ENCODE data around the gene SOWAHD. TPM values are rescaled to one million over a fixed set of nuclear protein-coding genes. Genes with fewer than 3 reads are reported as not detected.
A peak's percentile ranks its signal among the peaks of the same experiment; 100 is the strongest.

The SOWAHD gene
- total RNA-seq, 2 experiments from 2014 or later = 0.23 TPM; not detected in 1

DNA sequence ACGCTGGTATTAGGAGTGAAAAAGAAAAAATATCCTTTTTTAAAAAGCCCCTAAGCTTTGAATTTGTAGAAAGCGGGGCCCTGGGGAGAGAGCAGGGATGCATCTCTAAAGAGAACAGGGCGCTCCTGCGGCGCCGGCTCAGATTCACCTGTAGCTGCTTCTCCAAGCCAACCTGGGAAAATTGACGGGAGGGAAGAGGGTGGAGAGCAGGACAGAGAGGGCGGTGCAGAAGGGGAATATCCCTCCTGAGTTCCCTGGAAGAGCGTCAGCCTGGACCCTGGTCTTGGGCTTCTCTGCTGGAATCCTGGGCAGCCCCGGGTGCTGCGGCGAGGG lies 776 bp upstream of the SOWAHD start:
- no peak for DNase-seq
- no peaks in the 10 kb centered on the region for H3K9me3 Mint-ChIP-seq
- intact Hi-C loops (cut with micrococcal nuclease) = loop anchor here (10.0 kb wide), 2 partner anchors 63 to 153 kb away; partner anchors contain the start of genes NKRF and SEPTIN6
- H3K36me3 Mint-ChIP-seq (ENCODE audit: low read depth) = no peaks in the 10 kb centered on the region
- TF ChIP-seq, protein P1, sequence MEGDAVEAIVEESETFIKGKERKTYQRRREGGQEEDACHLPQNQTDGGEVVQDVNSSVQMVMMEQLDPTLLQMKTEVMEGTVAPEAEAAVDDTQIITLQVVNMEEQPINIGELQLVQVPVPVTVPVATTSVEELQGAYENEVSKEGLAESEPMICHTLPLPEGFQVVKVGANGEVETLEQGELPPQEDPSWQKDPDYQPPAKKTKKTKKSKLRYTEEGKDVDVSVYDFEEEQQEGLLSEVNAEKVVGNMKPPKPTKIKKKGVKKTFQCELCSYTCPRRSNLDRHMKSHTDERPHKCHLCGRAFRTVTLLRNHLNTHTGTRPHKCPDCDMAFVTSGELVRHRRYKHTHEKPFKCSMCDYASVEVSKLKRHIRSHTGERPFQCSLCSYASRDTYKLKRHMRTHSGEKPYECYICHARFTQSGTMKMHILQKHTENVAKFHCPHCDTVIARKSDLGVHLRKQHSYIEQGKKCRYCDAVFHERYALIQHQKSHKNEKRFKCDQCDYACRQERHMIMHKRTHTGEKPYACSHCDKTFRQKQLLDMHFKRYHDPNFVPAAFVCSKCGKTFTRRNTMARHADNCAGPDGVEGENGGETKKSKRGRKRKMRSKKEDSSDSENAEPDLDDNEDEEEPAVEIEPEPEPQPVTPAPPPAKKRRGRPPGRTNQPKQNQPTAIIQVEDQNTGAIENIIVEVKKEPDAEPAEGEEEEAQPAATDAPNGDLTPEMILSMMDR (IDR thresholded peaks at IDR 0.05) = no peak
- H3K4me1 Mint-ChIP-seq (ENCODE audit: low read depth) = peaks cover 46% of the 10 kb centered on the region
- ATAC-seq = no peak
- ChIA-PET CTCF (interaction anchor here (0.6 to 2.7 kb wide), 6 partner anchors 8 to 113 kb away, joined by 3 to 7 read pairs (median 3); no protein-coding TSS in a partner anchor), POLR2A (interaction anchor here (1.6 to 5.0 kb wide), 5 partner anchors 30 to 113 kb away, joined by 7 to 23 read pairs (median 14); partner anchors contain the start of genes NDUFA1, RNF113A, RPL39 and SEPTIN6)
- H3K27me3 Mint-ChIP-seq = no peaks in the 10 kb centered on the region
- peak overlapping the region; percentile 94 for H3K27ac Mint-ChIP-seq
- peak overlapping the region; percentile 65 for H3K4me3 Mint-ChIP-seq

DNA sequence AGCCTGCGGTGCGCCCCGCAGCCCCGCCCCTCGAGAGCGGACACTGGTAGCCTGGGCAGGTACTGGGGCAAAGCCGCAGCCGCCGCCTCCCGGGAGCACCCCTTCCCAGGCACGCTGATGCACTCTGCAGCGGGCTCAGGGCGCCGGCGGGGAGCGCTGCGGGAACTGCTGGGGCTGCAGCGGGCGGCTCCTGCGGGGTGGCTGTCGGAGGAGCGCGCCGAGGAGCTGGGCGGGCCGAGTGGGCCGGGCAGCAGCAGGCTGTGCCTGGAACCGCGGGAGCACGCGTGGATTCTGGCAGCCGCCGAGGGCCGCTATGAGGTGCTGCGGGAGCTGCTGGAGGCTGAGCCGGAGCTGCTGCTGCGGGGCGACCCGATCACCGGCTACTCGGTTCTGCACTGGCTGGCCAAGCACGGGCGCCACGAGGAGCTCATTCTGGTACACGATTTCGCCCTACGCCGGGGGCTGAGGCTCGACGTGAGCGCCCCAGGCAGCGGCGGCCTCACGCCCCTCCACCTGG lies 401 bp downstream of the SOWAHD start:
- H3K4me1 Mint-ChIP-seq (ENCODE audit: low read depth) = peaks cover 45% of the 10 kb centered on the region
- CTCF ChIA-PET = interaction anchor here (0.6 to 2.7 kb wide), 5 partner anchors 16 to 82 kb away, joined by 3 to 7 read pairs (median 3); partner anchors contain the start of gene RPL39
- TF ChIP-seq, protein P1 (IDR thresholded peaks at IDR 0.05) = no peak
- H3K27ac Mint-ChIP-seq = no peak overlapping the region
- H3K27me3 Mint-ChIP-seq = no peaks in the 10 kb centered on the region
- ATAC-seq (peak; percentile 12), DNase-seq (peak; percentile 31)
- H3K9me3 Mint-ChIP-seq = no peaks in the 10 kb centered on the region
- POLR2A ChIA-PET = interaction anchor here (0.6 to 2.7 kb wide), 7 partner anchors 17 to 112 kb away, joined by 3 to 18 read pairs (median 3); partner anchors contain the start of genes NDUFA1, RNF113A and RPL39
- intact Hi-C loops (cut with micrococcal nuclease) = loop anchor here (10.0 kb wide), 2 partner anchors 64 to 154 kb away; partner anchors contain the start of genes NKRF and SEPTIN6
- no peaks in the 10 kb centered on the region for H3K36me3 Mint-ChIP-seq (ENCODE audit: low read depth)
- peak overlapping the region; percentile 45 for H3K4me3 Mint-ChIP-seq

DNA sequence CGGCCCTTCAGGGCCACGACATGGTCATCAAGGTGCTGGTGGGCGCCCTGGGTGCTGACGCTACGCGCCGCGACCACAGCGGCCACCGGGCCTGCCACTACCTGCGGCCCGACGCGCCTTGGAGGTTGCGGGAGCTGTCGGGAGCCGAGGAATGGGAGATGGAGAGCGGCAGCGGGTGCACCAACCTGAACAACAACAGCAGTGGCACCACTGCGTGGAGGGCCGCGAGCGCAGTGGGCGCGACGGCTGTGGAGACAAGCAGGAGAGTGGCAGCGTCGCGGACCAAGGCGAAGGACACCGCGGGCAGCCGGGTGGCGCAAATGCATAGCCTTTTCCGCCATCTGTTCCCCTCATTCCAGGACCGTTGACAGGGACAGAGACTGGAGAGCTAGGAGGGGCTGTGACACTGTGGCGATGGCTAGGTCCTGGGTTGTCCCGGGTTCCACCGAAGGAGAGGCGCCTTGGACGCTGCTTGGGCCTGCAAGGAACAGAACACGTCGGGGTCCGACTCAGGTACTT lies 919 bp downstream of the SOWAHD start:
- H3K36me3 Mint-ChIP-seq (ENCODE audit: low read depth) = no peaks in the 10 kb centered on the region
- intact Hi-C loops (cut with micrococcal nuclease) = loop anchor here (10.0 kb wide), 2 partner anchors 65 to 155 kb away; partner anchors contain the start of genes NKRF and SEPTIN6
- H3K27ac Mint-ChIP-seq = no peak overlapping the region
- peaks cover 40% of the 10 kb centered on the region for H3K4me1 Mint-ChIP-seq (ENCODE audit: low read depth)
- ATAC-seq (no peak), DNase-seq (no peak)
- peak overlapping the region; percentile 35 for H3K4me3 Mint-ChIP-seq
- TF ChIP-seq, protein P1 (IDR thresholded peaks at IDR 0.05) = no peak
- no peaks in the 10 kb centered on the region for H3K9me3 Mint-ChIP-seq
- ChIA-PET CTCF (interaction anchor here (0.7 to 2.7 kb wide), 4 partner anchors 16 to 32 kb away, joined by 3 to 7 read pairs (median 3); partner anchors contain the start of gene RPL39), POLR2A (interaction anchor here (0.6 to 1.6 kb wide), 4 partner anchors 16 to 226 kb away, joined by 3 read pairs; no protein-coding TSS in a partner anchor)
- H3K27me3 Mint-ChIP-seq = no peaks in the 10 kb centered on the region

DNA sequence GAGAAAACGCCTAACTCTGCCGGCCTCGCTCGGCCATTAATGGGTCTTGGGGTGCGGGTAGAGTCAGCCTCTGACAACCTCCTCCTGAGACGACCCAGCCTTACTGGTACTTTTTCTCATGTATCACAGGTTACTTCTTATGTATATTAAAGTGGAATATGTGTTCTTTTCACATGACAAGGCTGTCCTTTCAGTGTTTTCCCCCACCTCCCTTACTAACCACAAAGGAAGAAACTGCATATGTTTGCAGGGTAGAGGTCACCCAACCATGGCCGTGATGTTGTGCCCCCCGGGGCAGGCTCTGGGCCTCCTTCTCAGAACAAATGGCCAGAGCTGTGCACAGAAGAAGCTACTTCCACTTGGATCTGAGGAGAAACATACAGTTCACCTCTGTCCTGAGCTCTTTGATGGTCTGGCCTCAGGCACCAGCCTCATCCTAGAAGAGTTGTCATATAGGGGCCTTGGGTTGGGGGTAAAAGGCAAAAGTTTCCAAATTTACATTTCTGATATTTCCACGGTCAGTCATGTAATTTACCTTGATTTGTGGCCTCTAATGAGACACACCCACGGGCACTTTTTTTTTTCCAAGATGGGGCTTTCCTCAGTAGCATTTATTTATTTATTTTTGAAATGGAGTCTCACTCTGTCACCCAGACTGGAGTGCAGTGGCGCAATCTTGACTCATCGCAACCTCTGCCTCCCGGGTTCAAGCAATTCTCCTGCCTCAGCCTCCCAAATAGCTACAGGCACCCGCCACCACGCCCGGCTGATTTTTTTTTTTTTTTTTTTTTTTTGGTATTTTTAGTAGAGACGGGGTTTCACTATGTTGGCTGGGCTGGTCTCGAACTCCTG lies 1.9 kb downstream of the SOWAHD start:
- ChIA-PET POLR2A (interaction anchor here (0.6 to 0.7 kb wide), 3 partner anchors 23 to 227 kb away, joined by 3 read pairs; no protein-coding TSS in a partner anchor), CTCF (interaction anchor here (2.7 kb wide), 1 partner anchor 15 kb away, joined by 7 read pairs; no protein-coding TSS in a partner anchor)
- intact Hi-C loops (cut with micrococcal nuclease) = no loop called here
- no peak for ATAC-seq
- no peak overlapping the region for H3K4me3 Mint-ChIP-seq
- H3K27ac Mint-ChIP-seq = no peak overlapping the region
- H3K4me1 Mint-ChIP-seq (ENCODE audit: low read depth) = peaks cover 30% of the 10 kb centered on the region
- TF ChIP-seq, protein P1 (IDR thresholded peaks at IDR 0.05) = no peak
- H3K27me3 Mint-ChIP-seq = no peaks in the 10 kb centered on the region
- H3K36me3 Mint-ChIP-seq (ENCODE audit: low read depth) = no peaks in the 10 kb centered on the region
- DNase-seq = no peak
- no peaks in the 10 kb centered on the region for H3K9me3 Mint-ChIP-seq

Data from activated CD8-positive, alpha-beta T cell treated with anti-CD3 and anti-CD28 coated beads for 36 hours (primary cell).